ENCODE measurements around the gene SEPTIN10.

The SEPTIN10 gene

DNA sequence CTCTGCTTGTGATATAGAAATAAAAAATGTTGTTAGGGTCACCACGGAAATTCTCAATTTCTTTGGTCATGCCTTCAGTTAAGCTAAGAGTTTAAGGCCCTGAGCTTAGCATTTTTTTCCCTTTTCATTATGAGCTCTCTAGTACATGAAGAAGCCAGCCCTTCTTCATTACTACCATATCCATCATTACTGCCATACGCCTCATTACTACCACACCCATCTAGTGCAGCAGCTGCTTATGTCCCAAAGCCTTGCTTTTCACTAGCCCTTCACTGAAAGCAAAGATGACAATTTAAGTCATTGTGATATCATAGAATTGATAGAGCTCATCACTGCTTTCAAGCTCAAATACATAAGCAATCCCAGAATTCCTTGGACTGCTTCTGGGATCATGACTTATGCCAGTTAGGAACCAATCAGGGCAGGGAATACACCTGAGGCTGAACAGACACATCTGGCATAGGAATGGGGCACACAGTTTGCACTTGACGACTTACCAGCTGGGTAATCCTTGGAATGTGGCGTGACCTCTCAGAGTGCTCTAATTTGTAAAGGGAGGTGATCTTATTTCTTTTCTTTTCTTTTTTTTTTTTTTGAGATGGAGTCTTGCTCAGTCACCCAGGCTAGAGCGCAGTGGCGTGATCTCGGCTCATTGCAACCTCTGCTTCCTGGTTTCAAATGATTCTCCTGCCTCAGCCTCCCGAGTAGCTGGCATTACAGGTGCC lies 40.7 kb upstream of the SEPTIN10 start:
- no peak overlapping the region for H3K27ac ChIP-seq
- H3K4me1 ChIP-seq (ENCODE audit: control insufficient read depth in 1 of 2, insufficient read depth in 1 of 2, low read depth in 1 of 2, low read length in 1 of 2), result no peaks in the 10 kb centered on the region
- TF ChIP-seq, protein P1, sequence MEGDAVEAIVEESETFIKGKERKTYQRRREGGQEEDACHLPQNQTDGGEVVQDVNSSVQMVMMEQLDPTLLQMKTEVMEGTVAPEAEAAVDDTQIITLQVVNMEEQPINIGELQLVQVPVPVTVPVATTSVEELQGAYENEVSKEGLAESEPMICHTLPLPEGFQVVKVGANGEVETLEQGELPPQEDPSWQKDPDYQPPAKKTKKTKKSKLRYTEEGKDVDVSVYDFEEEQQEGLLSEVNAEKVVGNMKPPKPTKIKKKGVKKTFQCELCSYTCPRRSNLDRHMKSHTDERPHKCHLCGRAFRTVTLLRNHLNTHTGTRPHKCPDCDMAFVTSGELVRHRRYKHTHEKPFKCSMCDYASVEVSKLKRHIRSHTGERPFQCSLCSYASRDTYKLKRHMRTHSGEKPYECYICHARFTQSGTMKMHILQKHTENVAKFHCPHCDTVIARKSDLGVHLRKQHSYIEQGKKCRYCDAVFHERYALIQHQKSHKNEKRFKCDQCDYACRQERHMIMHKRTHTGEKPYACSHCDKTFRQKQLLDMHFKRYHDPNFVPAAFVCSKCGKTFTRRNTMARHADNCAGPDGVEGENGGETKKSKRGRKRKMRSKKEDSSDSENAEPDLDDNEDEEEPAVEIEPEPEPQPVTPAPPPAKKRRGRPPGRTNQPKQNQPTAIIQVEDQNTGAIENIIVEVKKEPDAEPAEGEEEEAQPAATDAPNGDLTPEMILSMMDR (IDR thresholded peaks at IDR 0.05), result no peak
- no peak overlapping the region for H3K4me3 ChIP-seq (ENCODE audit: low read depth in 1 of 2, low read length in 1 of 2)
- H3K27me3 ChIP-seq, result no peaks in the 10 kb centered on the region
- no peaks in the 10 kb centered on the region for H3K36me3 ChIP-seq
- no peaks in the 10 kb centered on the region for H3K9me3 ChIP-seq

DNA sequence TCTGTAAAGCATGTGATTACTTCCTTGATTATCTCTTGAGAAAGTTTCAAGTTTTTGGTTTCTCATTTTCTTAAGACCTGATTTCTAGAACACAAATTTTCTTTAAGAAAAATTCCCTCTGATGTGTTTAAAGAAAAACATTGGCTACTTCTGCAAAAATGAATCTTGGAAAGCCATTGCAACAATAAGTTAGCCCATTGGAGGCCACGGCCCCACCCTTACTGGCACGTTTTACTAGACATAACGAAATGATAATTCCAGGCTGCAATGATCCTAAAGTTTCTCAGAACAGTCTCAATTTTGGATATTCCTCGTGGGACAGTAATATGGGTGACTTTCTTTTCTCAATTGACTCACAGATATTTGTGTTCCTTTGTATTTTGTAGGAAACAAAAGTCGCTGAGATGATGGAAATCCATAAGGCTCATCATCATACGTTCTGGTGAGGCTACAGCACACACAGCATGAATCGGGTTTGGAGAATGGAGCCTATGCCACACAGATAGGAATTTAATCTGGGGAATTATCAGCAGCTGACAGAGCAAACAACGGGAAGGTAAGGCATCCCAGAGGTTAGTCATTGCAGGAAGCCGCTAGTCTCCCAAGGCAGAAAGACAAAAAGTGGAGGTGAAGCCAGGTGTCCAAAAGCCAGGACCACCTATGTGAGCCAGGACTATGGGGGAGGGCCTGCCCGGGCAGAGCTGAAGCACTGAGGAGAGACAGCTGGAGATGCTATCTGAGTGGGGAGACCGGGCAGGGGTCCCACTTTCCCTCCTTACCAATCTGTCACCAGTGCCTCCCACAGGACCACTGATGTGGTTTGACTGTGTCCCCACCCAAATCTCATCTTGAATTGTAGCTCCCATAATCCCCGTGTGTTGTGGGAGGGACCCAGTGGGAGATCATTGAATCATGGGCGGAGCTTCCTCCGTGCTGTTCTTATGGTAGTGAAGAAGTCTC lies 36.2 kb upstream of the SEPTIN10 start:
- Histone ChIP-seq H3K4me3 (ENCODE audit: low read depth in 1 of 2, low read length in 1 of 2) (no peak overlapping the region), H3K27me3 (no peaks in the 10 kb centered on the region)

DNA sequence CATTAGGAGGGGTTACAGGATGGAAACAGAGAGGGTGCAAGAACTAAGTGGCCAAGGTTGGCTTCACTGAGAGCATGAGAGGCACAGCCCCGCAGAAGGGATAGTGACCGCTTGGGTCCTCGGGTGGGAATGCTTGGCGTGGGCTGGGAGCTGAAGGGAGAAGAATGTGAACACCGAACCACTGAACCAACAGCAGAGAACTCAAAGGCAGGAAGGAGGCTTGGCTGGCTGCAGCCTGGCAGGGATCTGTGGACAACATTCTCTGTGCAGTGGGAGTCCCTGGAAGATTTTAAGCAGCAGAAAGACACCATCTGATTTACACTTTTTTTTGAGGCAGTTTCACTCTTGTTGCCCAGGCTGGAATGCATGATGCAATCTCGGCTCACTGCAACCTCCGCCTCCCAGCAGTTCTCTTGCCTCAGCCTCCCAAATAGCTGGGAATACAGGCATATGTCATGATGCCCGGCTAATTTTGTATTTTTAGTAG lies 34.3 kb upstream of the SEPTIN10 start:
- no peaks in the 10 kb centered on the region for H3K9me3 ChIP-seq
- TF ChIP-seq, protein P1 (IDR thresholded peaks at IDR 0.05), result no peak
- H3K4me3 ChIP-seq (ENCODE audit: low read depth in 1 of 2, low read length in 1 of 2), result no peak overlapping the region
- H3K36me3 ChIP-seq, result no peaks in the 10 kb centered on the region
- H3K27ac ChIP-seq, result no peak overlapping the region
- no peaks in the 10 kb centered on the region for H3K27me3 ChIP-seq
- H3K4me1 ChIP-seq (ENCODE audit: control insufficient read depth in 1 of 2, insufficient read depth in 1 of 2, low read depth in 1 of 2, low read length in 1 of 2), result no peaks in the 10 kb centered on the region

More for the DNA sequence above, 36.2 kb upstream of the SEPTIN10 start:
- Histone ChIP-seq H3K9me3 (no peaks in the 10 kb centered on the region), H3K27ac (no peak overlapping the region), H3K4me1 (ENCODE audit: control insufficient read depth in 1 of 2, insufficient read depth in 1 of 2, low read depth in 1 of 2, low read length in 1 of 2) (no peaks in the 10 kb centered on the region), H3K36me3 (no peaks in the 10 kb centered on the region)
- TF ChIP-seq, protein P1 (IDR thresholded peaks at IDR 0.05), result no peak

DNA sequence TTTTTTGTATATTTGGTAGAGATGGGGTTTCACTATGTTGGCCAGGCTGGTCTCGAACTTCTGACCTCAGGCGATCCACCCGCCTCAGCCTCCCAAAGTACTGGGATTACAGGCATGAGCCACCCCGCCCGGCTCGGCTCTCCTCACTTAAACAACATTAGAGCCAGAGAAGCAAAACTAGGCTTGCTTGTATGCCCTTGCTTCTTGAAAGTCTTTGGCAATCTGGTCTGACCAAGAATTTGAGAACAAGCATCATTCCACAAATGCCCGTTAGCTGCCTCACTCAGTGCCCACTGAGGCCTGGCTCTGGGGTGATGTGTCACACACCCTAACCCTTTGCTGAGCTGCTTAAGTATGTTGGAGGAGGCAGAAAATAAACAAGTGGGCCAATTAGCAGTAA lies 33.9 kb upstream of the SEPTIN10 start:
- H3K36me3 ChIP-seq, result no peaks in the 10 kb centered on the region
- H3K27ac ChIP-seq, result no peak overlapping the region
- no peaks in the 10 kb centered on the region for H3K27me3 ChIP-seq
- H3K4me3 ChIP-seq (ENCODE audit: low read depth in 1 of 2, low read length in 1 of 2), result no peak overlapping the region
- no peaks in the 10 kb centered on the region for H3K4me1 ChIP-seq (ENCODE audit: control insufficient read depth in 1 of 2, insufficient read depth in 1 of 2, low read depth in 1 of 2, low read length in 1 of 2)
- TF ChIP-seq, protein P1 (IDR thresholded peaks at IDR 0.05), result no peak
- H3K9me3 ChIP-seq, result no peaks in the 10 kb centered on the region

DNA sequence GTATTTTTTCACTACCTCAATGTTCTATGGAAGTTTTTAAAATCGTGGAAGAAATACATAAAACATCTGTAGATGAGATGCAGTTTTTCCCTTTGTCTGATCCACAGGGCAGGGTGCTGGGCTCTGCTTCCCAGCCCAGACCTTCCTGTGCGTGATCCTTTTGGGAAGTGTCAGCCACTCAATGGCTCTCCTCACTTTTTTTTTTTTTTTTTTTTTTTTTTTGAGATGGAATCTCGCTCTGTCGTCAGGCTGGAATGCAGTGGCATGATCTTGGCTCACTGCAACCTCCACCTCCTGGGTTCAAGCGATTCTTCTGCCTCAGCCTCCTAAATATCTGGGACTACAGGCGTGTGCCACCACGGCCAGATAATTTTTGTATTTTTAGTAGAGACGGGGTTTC lies 33.2 kb upstream of the SEPTIN10 start:
- no peaks in the 10 kb centered on the region for H3K27me3 ChIP-seq
- TF ChIP-seq, protein P1 (IDR thresholded peaks at IDR 0.05), result no peak
- no peak overlapping the region for H3K27ac ChIP-seq
- no peaks in the 10 kb centered on the region for H3K9me3 ChIP-seq
- H3K4me1 ChIP-seq (ENCODE audit: control insufficient read depth in 1 of 2, insufficient read depth in 1 of 2, low read depth in 1 of 2, low read length in 1 of 2), result no peaks in the 10 kb centered on the region
- no peak overlapping the region for H3K4me3 ChIP-seq (ENCODE audit: low read depth in 1 of 2, low read length in 1 of 2)
- H3K36me3 ChIP-seq, result no peaks in the 10 kb centered on the region

All from neutrophil (primary cell).